GM12801 (cell line): ENCODE results near the gene MAPKAP1.

ENCODE experiments used
- TF ChIP-seq, protein P1 (sequence below): IDR thresholded peaks from one replicate; pipeline ENCODE4 v1.5.1; 2011; ENCODE audit warnings: control low read depth; ENCODE audit not compliant: insufficient read length; ENCODE audit errors: extremely low read depth

MAPKAP1 gene

DNA sequence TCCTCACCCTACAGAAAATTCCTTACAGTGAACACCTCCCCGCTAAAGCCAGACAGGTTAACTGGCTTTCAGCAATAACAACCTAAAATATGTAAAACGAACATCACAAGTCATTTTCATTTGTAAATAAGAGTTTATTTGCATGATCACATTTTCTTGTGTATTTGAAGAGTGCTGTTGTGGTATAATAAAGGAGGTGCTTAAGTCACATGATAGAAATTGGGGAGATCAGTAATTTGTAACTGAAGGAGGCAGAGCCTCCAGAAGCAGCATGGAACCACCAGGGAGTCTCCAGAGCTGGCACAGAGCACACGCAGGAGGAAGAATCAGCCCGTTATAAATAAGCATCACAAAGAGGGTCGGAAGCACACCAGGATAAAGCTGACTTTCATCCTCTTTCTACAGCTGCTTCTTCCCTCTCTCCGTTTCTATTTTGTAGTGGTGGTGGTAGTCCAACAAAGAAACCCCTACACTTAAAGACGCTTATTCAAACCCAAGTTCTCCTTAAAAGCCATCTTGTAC lies 210.6 kb downstream of the MAPKAP1 start:
- TF ChIP-seq, protein P1, sequence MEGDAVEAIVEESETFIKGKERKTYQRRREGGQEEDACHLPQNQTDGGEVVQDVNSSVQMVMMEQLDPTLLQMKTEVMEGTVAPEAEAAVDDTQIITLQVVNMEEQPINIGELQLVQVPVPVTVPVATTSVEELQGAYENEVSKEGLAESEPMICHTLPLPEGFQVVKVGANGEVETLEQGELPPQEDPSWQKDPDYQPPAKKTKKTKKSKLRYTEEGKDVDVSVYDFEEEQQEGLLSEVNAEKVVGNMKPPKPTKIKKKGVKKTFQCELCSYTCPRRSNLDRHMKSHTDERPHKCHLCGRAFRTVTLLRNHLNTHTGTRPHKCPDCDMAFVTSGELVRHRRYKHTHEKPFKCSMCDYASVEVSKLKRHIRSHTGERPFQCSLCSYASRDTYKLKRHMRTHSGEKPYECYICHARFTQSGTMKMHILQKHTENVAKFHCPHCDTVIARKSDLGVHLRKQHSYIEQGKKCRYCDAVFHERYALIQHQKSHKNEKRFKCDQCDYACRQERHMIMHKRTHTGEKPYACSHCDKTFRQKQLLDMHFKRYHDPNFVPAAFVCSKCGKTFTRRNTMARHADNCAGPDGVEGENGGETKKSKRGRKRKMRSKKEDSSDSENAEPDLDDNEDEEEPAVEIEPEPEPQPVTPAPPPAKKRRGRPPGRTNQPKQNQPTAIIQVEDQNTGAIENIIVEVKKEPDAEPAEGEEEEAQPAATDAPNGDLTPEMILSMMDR = no peak

DNA sequence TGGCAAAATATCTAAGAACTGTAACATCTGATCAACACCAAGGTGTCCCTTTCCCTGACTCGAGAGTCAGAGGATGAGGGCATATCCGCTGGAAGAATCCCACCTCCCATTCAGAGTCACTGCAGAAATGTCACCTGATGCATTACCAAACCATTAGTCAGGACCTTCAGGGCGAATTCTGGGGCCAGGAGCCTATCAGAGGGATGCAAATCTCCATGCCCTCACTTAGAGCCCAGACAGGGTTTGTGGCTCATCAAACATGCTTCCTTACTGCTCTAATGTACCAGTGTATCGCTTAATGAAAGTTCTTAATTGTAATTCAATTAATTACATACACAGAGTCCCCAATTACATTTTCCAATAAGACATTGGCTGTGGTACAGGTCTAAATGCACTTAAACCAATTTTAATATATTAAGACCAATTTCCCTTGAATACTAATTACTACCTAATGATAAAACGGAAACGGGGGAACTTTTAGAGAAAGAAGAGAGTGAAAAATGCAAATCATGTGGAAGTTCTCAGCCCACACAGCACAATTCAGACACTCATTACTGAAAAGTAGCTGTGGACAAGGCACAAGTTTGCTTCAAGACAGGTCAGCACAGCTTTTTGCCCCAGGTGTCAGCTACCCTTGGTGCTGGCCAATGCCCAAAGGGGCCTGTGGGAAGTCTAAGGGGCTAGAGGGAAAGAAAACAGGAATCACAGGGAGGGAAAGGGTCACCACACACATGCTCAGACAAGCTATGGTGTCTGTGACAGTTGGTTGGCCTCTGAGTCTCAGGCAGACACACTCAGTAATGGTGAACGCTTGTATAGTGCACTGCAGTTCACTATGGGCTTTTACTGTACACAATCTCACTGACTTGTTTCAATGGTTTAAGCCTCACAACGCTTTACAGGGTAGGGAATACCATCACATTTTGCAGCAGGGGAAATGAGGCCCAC lies 211.6 kb downstream of the MAPKAP1 start:
- TF ChIP-seq, protein P1 = no peak

DNA sequence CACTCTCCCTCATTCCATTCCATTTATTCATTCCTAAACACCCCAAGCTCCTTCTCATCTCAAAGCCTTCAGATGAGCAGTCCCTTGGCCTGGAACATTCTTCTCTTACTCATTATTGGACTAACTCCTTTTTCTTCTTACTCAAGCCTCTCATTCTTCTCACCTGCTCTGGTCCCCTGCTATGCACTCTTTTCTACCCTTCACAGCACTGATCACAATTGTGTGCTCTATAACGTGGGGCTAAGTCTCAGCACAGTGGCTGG lies 212.4 kb downstream of the MAPKAP1 start:
- TF ChIP-seq, protein P1 = no peak

DNA sequence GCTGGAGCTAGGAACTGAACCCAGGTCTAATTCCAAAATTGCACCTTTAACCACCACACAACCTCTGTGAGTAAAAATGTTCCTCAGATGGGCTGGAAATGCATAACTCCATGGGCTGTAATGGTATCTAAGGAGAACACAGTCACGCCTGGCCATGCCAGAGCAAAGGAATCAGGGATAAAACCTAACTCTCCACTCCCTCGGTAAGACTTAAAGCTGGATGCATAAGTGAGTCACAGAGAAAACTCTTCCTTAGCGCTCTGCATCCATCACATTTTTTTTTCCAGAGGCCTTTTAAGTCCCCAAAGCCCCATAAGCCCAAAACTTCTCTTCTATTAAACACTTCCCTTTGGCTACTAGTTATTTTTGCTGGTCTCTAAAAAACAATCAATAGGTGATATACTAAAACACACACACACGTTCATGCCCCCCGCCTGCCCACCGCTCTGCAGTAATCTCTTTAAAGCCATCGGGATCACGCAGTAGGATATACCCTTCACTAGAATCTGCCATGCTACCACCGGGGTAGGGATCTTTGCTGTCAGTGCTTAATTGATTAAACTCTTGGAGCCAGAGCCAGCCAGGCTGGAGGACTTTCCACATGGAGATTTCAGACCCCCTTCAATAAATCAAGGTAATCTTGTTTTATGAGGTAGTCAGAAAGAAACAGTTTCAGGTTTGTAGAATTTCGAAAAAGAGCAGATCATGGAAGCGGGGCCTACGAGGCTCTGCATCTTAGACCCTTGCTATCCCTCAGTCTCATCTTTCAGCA lies 212.9 kb downstream of the MAPKAP1 start:
- TF ChIP-seq, protein P1 = no peak

DNA sequence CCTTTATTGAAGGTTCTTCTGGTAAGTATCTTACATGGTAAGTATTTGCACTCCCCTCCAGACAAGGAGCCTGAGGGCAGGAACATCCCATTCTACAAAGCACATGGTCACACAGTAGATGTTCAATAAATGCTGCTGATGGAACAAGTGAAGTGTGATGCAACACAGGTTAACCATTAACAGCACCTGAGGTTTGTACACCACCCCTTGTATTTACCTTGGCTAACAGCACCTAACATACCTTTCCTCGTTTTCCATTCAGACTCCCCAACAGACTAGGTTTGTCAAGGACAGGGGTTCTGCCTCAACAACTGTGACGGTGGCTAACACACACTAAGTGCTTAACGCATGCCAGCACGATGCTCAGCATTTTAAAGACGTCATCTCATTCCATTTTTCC lies 213.6 kb downstream of the MAPKAP1 start:
- TF ChIP-seq, protein P1 = no peak

DNA sequence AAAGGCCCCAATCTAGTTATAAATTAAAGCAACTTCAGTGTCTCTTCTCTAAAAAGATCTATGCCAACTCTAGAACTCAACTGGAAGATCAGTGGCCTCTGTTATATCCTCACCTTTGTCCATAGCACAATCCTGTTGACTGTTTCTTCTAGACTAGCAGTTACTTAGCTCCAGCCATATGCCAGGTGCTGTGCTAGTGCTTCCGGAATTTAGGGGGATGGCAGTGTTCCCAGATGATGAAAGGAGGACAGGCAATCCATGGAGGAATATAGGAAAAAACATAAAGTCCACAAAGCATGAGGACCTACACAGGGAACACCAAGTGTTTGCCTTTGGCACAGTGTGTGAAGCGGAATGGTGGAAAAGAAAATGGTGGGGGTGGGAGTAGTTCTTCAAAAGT lies 214.3 kb downstream of the MAPKAP1 start:
- TF ChIP-seq, protein P1 = no peak

DNA sequence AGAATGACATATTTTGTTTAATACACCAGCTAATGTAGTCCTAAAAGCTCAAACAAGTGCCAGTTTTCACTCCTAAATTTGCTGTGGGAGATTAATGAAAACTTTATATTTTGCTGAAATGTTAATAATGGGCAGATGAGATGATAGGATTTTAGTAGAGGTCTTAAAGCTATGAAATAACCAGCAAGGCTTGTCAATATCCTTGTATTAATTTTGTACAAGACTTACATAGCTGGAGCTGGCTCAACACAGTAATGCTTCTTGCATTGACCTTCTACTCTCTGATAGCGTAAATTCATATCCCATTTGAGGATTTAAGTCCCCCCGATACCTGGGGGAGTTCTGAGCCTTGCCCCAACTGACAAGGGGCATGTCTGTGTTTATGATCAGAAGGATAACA lies 219.2 kb downstream of the MAPKAP1 start:
- TF ChIP-seq, protein P1 = no peak
